Endothelial cell of umbilical vein (primary cell): Measurements from ENCODE around the gene OCIAD2.
A peak's percentile ranks its signal among the peaks of the same experiment; 100 is the strongest.

Experiments
- EZH2 ChIP-seq: IDR thresholded peaks from 2 replicates; pipeline ENCODE4 v1.6.1; 2012; ENCODE audit warnings: borderline replicate concordance, low read depth, mild to moderate bottlenecking, moderate library complexity, low read length, inconsistent platforms; ENCODE audit not compliant: severe bottlenecking
- POLR2AphosphoS5 ChIP-seq: IDR thresholded peaks from 2 replicates; pipeline ENCODE4 v1.6.1; 2012; ENCODE audit warnings: low read depth, mild to moderate bottlenecking, control low read depth, low read length, moderate library complexity; ENCODE audit not compliant: insufficient read depth
- TF ChIP-seq, protein P1 (sequence below), 2 donors: IDR thresholded peaks; 1 replicate in 1 of 2; 2 replicates in 1 of 2; pipeline ENCODE4 v1.5.1; 2011; ENCODE audit warnings: low read length in 2 of 2, mild to moderate bottlenecking in 2 of 2, moderate library complexity in 2 of 2, control low read depth in 1 of 2, inconsistent platforms in 1 of 2, low read depth in 1 of 2; ENCODE audit not compliant: insufficient read depth in 1 of 2; ENCODE audit errors: extremely low read depth in 1 of 2

DNA sequence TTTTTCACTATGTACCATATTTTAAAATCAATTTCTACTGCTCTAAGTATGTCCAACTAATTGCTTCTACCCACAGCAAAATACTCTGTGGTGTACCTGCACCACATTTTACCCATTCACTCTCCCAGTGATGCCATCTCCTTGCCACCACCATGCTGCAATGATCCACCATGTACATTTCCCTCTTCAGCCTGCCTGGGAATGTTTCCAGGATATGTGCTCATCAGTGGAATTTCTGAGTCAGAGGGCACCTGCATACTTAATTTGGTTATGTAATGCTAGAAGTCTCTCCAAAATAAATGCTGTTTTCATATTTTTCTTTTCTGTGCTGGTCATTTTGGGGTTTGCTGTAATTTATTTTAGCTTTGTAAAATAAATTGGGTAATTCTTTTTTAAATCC, 33.2 kb upstream of the OCIAD2 start:
- TF ChIP-seq, protein P1, sequence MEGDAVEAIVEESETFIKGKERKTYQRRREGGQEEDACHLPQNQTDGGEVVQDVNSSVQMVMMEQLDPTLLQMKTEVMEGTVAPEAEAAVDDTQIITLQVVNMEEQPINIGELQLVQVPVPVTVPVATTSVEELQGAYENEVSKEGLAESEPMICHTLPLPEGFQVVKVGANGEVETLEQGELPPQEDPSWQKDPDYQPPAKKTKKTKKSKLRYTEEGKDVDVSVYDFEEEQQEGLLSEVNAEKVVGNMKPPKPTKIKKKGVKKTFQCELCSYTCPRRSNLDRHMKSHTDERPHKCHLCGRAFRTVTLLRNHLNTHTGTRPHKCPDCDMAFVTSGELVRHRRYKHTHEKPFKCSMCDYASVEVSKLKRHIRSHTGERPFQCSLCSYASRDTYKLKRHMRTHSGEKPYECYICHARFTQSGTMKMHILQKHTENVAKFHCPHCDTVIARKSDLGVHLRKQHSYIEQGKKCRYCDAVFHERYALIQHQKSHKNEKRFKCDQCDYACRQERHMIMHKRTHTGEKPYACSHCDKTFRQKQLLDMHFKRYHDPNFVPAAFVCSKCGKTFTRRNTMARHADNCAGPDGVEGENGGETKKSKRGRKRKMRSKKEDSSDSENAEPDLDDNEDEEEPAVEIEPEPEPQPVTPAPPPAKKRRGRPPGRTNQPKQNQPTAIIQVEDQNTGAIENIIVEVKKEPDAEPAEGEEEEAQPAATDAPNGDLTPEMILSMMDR (IDR thresholded peaks at IDR 0.05; ENCODE audit: extremely low read depth in 1 of 2, insufficient read depth in 1 of 2, low read depth in 1 of 2, low read length in 2 of 2): no peak
- TF ChIP-seq POLR2AphosphoS5 (peak; percentile 19), EZH2 (no peak)
